ACC112 (cell line): ENCODE data around the gene SLC9B2.

Experiments used
- H2AFZ ChIP-seq: fragments of 200-600 bp; sonication (generic); one replicate; pipeline ENCODE4 v1.6.0; 2017; ENCODE audit warnings: antibody characterized with exemption, low read length; ENCODE audit not compliant: unreplicated experiment
- H3K27ac ChIP-seq: fragments of 200-600 bp; sonication (generic); 2 replicates; pipeline ENCODE4 v1.5.1; 2014; ENCODE audit warnings: low read depth, mild to moderate bottlenecking, antibody characterized with exemption, low read length, moderate library complexity
- H3K27me3 ChIP-seq: fragments of 200-600 bp; sonication (generic); 2 replicates; pipeline ENCODE4 v1.6.1; 2014; ENCODE audit warnings: mild to moderate bottlenecking, antibody characterized with exemption, low read length, moderate library complexity, mixed read lengths; ENCODE audit not compliant: insufficient read depth
- H3K36me3 ChIP-seq: fragments of 200-600 bp; sonication (generic); 2 replicates; pipeline ENCODE4 v1.6.1; 2016; ENCODE audit warnings: mild to moderate bottlenecking, antibody characterized with exemption, low read length, moderate library complexity, mixed read lengths; ENCODE audit not compliant: insufficient read depth
- H3K4me1 ChIP-seq: fragments of 200-600 bp; sonication (generic); one replicate; pipeline ENCODE4 v1.6.1; 2016; ENCODE audit warnings: low read length, mixed read lengths; ENCODE audit not compliant: insufficient read depth, unreplicated experiment, control insufficient read depth
- H3K4me3 ChIP-seq: fragments of 200-600 bp; sonication (generic); 2 replicates; pipeline ENCODE4 v1.5.1; 2014; ENCODE audit warnings: mild to moderate bottlenecking, low read depth, low read length
- H3K79me2 ChIP-seq: fragments of 200-600 bp; sonication (generic); one replicate; pipeline ENCODE4 v1.6.0; 2016; ENCODE audit warnings: low read length; ENCODE audit not compliant: control insufficient read depth, unreplicated experiment, insufficient read depth

The SLC9B2 gene

GRCh38 chr4:103098756-103099440, 22.3 kb upstream of the SLC9B2 start:
- Histone ChIP-seq H3K27ac (peak overlapping the region; percentile 63), H3K4me3 (peak overlapping the region; percentile 84), H3K4me1 (peaks cover 9% of the 10 kb centered on the region), H3K36me3 (no peaks in the 10 kb centered on the region), H3K79me2 (peaks cover 24% of the 10 kb centered on the region), H2AFZ (peak overlapping the region; percentile 98), H3K27me3 (no peaks in the 10 kb centered on the region)

GRCh38 chr4:103098341-103098740, 21.8 kb upstream of the SLC9B2 start:
- H3K27ac ChIP-seq = no peak overlapping the region
- no peaks in the 10 kb centered on the region for H3K27me3 ChIP-seq
- H3K36me3 ChIP-seq = no peaks in the 10 kb centered on the region
- H2AFZ ChIP-seq = peak overlapping the region; percentile 98
- peaks cover 24% of the 10 kb centered on the region for H3K79me2 ChIP-seq
- peak overlapping the region; percentile 84 for H3K4me3 ChIP-seq
- peaks cover 9% of the 10 kb centered on the region for H3K4me1 ChIP-seq

DNA sequence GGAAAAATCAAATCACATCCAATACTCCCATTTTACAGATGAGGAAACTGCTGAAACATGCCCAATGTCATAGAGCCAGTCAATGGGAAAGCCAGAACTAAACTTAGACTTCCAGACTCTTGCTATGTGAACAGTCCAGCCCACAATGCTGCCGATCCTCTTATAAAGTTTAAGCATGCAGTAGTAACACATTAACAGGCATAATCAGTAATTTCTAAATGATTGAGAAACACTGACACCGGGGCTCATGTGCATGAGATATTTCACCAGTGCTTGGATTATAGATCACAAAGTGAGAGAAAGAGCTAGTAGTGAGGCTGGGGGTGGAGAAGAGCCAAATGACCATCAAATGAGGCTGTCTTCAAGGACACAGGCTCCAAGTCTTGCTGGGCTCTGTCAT, 20.6 kb upstream of the SLC9B2 start:
- Histone ChIP-seq H3K36me3 (no peaks in the 10 kb centered on the region), H3K27me3 (no peaks in the 10 kb centered on the region), H3K79me2 (peaks cover 24% of the 10 kb centered on the region), H3K4me3 (no peak overlapping the region), H3K4me1 (peaks cover 17% of the 10 kb centered on the region), H3K27ac (no peak overlapping the region), H2AFZ (no peak overlapping the region)

DNA sequence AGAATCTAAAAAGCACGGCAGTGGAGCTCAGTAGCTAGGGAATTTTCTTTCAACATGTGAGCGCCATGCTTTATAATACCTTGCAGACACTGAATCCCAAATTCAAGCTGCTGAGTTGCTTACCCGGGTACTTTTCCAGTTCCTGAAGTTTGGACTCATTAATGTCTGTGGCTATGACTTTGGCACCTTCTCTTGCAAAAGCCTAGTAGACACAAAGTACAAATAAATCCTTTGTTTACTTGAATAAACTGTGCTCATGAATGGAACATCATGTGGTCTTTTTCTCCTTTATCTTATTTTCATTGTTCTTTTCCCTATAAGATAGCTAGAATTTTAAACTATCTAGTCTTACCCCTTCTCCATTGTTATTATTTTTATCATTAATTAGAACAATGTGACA, 18.5 kb upstream of the SLC9B2 start:
- Histone ChIP-seq H3K27ac (no peak overlapping the region), H3K4me1 (peaks cover 21% of the 10 kb centered on the region), H3K4me3 (no peak overlapping the region), H3K27me3 (no peaks in the 10 kb centered on the region), H3K79me2 (peaks cover 24% of the 10 kb centered on the region), H2AFZ (no peak overlapping the region), H3K36me3 (peaks cover 10% of the 10 kb centered on the region; the same call in 1 of the 2 replicates)

- Histone ChIP-seq H3K36me3 (peaks cover 12% of the 10 kb centered on the region; the same call in 1 of the 2 replicates), H2AFZ (peak overlapping the region; percentile 72), H3K27ac (peak overlapping the region; percentile 51), H3K27me3 (no peaks in the 10 kb centered on the region), H3K4me1 (peaks cover 15% of the 10 kb centered on the region), H3K4me3 (peak overlapping the region; percentile 67), H3K79me2 (peaks cover 9% of the 10 kb centered on the region)
Measured at GRCh38 chr4:103092245-103092644, 15.7 kb upstream of the SLC9B2 start.

- Histone ChIP-seq H3K27ac (peak overlapping the region; percentile 51; the same call in 1 of the 2 replicates), H3K4me3 (peak overlapping the region; percentile 67), H3K4me1 (peaks cover 15% of the 10 kb centered on the region), H3K36me3 (peaks cover 16% of the 10 kb centered on the region; the same call in 1 of the 2 replicates), H3K79me2 (peaks cover 4% of the 10 kb centered on the region), H3K27me3 (no peaks in the 10 kb centered on the region), H2AFZ (no peak overlapping the region)
Measured at GRCh38 chr4:103091601-103092223, 15.2 kb upstream of the SLC9B2 start.

- no peak overlapping the region for H2AFZ ChIP-seq
- no peaks in the 10 kb centered on the region for H3K79me2 ChIP-seq
- no peaks in the 10 kb centered on the region for H3K27me3 ChIP-seq
- H3K4me3 ChIP-seq = no peak overlapping the region
- H3K36me3 ChIP-seq = peaks cover 26% of the 10 kb centered on the region; the same call in 1 of the 2 replicates
- H3K4me1 ChIP-seq = peaks cover 12% of the 10 kb centered on the region
- H3K27ac ChIP-seq = no peak overlapping the region
Measured at GRCh38 chr4:103089481-103089880, 12.9 kb upstream of the SLC9B2 start.

DNA sequence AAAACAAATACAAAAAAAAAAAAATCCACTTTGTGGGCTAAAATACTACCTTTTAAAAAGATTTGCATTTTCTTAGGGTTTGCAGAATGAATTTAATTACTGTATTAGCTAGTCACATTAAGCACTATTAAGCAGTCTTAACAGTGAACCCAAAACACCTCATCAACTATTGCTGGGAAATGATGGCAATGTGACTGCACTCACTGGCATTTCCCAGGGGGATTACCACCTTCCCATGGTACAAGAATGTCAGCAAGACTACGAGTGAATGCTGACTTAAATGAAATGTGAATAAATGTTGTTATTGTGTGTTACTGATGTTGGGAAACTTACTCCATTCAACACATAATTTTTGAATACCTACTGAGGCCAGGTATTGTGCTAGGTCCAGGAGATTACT, 10.0 kb upstream of the SLC9B2 start:
- no peak overlapping the region for H3K4me3 ChIP-seq
- no peaks in the 10 kb centered on the region for H3K79me2 ChIP-seq
- H3K27me3 ChIP-seq = no peaks in the 10 kb centered on the region
- no peak overlapping the region for H3K27ac ChIP-seq
- H3K4me1 ChIP-seq = no peaks in the 10 kb centered on the region
- no peak overlapping the region for H2AFZ ChIP-seq
- peaks cover 28% of the 10 kb centered on the region; the same call in 1 of the 2 replicates for H3K36me3 ChIP-seq

DNA sequence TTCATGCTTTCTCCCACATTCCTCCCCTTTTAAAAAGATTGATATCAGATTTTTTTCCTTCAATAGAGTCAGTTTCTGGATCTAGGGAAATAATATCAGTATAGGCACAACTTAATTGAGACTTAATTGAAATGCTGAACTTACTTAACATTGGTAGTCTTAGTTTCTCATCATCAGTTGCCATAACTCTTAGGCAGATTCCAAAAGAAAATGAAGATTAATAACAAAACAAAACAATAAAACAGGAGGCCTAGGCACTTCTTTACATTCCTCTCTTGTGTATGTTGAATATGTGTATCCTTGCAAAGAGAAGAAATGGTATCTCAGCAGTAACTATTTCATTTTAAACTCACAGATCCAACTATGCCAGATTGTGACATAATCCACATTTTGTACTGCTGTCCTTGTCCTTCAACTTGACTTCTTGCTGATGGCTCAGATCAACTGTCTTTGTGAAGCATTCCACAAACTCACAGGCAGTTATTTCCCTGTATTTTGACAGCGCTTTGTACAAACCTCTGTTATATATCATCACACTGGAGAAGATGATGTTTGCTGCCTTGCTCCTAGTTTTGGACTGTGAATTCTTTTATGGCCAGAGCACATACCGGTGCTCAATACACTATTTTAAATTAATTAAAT, 9.1 kb upstream of the SLC9B2 start:
- Histone ChIP-seq H3K27ac (no peak overlapping the region), H3K36me3 (peaks cover 24% of the 10 kb centered on the region; the same call in 1 of the 2 replicates), H3K4me3 (no peak overlapping the region)

GRCh38 chr4:103079621-103080020, 3.1 kb upstream of the SLC9B2 start:
- Histone ChIP-seq H3K27ac (no peak overlapping the region), H3K27me3 (no peaks in the 10 kb centered on the region), H2AFZ (no peak overlapping the region), H3K4me1 (peaks cover 12% of the 10 kb centered on the region), H3K4me3 (no peak overlapping the region), H3K36me3 (peaks cover 3% of the 10 kb centered on the region; the same call in 1 of the 2 replicates), H3K79me2 (peaks cover 11% of the 10 kb centered on the region)

More for the DNA sequence above, 9.1 kb upstream of the SLC9B2 start:
- Histone ChIP-seq H3K27me3 (no peaks in the 10 kb centered on the region), H3K79me2 (no peaks in the 10 kb centered on the region), H2AFZ (no peak overlapping the region), H3K4me1 (no peaks in the 10 kb centered on the region)
